ENCODE results near the gene DYNLT4.

The DYNLT4 gene

DNA sequence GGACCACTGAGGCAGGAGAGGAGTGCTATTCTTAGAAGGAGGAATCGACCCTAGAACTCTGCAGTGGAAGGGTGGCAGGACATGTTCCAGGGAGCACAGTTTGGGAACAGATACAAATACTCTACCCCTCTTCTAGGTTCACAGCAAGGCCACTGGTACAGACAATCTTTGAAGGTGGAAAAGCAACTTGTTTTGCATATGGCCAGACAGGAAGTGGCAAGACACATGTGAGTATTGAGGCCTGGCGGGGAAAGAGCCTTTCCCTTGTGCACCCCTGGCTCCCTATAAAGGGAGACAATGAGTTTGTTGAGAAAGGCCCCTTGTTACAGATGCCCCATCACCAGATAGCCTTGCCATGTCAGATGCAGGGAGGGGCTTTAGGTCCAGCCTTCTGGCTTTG lies 49.7 kb downstream of the DYNLT4 start:
- no peak for DNase-seq (ENCODE audit: low read depth in 2 of 2)

All from stimulated activated CD8-positive, alpha-beta memory T cell treated with anti-CD3 and anti-CD28 coated beads, Interleukin-15, amount 100 ng/mL, for 48 hours (primary cell).